Measurements from ENCODE around the gene SDR9C7. TPM values are rescaled to one million over a fixed set of nuclear protein-coding genes. Genes with fewer than 3 reads are reported as not detected.

SDR9C7 gene
- total and polyA plus RNA-seq, 2 of the 8 experiments (the other 6 are each of a cell fraction or from before 2014, with no cell fraction given), result 0.11 TPM; not detected in 1

DNA sequence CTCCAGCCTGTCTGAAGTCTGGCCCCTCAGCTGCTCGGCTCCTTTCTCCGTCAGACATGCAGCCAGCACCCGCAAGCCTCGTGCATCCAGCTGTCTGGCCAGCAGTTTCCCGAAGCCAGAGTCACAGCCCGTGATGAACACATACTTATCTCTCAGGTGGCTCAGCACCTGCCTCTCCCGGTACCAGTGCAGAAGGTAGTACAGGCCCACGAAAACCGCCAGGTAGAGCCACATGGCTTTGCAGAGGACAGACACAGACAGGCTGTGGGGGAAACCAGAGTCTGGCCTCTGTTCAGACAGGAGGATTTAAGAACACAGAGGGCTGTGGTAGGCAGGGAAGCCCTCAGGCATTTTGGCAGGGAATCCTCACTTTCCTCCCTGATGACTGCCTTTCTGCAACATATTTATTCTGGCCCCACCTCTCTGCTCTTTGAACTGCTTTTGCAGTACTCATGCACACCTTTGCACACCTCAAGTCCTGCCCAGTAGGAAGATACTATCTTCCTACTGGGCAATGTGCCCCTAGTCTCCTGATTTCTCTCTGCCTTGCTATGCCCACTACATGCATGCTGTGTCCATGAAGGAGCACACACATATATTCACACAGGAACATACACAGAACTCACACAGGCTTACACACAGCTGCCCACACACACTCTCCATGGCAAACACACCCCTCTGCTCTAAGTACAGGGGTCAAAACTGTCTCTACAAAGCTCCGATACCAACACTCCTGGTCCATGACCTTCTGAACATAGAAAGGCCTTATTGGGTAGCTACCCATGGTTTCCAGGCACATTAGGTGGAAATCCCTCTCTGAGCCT lies 23.2 kb upstream of the SDR9C7 start, which contains the start of gene RDH16:
RDH16 (minus strand) TSS at position 380 of the 824 bp plus-strand sequence; CDS start at position 234, 146 bp downstream.
- ChIA-PET CTCF (ENCODE audit: partially characterized antibody) (interaction anchor here (0.9 to 1.2 kb wide), 2 partner anchors 9 to 196 kb away, joined by 3 to 4 read pairs; no protein-coding TSS in a partner anchor), POLR2A (ENCODE audit: partially characterized antibody) (no interaction called here)
- Histone ChIP-seq H3K4ac (replicated peaks; ENCODE audit: insufficient read length, low read depth, low read length) (no peak within 1 kb of the TSS), H3K79me1 (ENCODE audit: low read depth, low read length) (no peaks in the 10 kb centered on the region), H3K36me3 (ENCODE audit: control insufficient read depth in 2 of 4, insufficient read depth in 4 of 4, low read length in 3 of 4) (no peaks in the 10 kb centered on the region), H2AFZ (ENCODE audit: low read length) (no peak within 1 kb of the TSS), H4K20me1 (replicated peaks in 1 of 2; ENCODE audit: control insufficient read depth in 1 of 2, insufficient read depth in 2 of 2, low read length in 2 of 2) (no peaks in the 10 kb centered on the region), H4K8ac (ENCODE audit: extremely low read depth, insufficient read depth, low read length) (no peak within 1 kb of the TSS), H3K23ac (ENCODE audit: insufficient read length) (no peak within 1 kb of the TSS), H3K18ac (ENCODE audit: extremely low read depth, low read length) (no peak within 1 kb of the TSS), H3K23me2 (ENCODE audit: low read depth, low read length) (no peaks in the 10 kb centered on the region), H4K5ac (ENCODE audit: insufficient read length, low read depth, low read length) (no peak within 1 kb of the TSS), H3K4me1 (replicated peaks in 1 of 4; ENCODE audit: control insufficient read depth in 3 of 4, insufficient read depth in 4 of 4, low read length in 3 of 4) (no peaks in the 10 kb centered on the region), H3K9ac (replicated peaks in 1 of 4; ENCODE audit: extremely low read depth in 1 of 4, low read depth in 3 of 4, low read length in 3 of 4) (no peak within 1 kb of the TSS), H2BK12ac (ENCODE audit: low read depth, low read length) (no peak within 1 kb of the TSS), H3K4me3 (ENCODE audit: extremely low read depth in 1 of 4, insufficient read depth in 2 of 4, low read depth in 3 of 4, low read length in 4 of 4) (no peak within 1 kb of the TSS), H2BK15ac (ENCODE audit: low read length) (no peak within 1 kb of the TSS), H2BK5ac (ENCODE audit: low read depth, low read length) (no peak within 1 kb of the TSS), H3K27ac (ENCODE audit: low read depth, low read length) (no peak within 1 kb of the TSS), H2BK20ac (ENCODE audit: low read length) (no peak within 1 kb of the TSS), H2AK5ac (ENCODE audit: low read depth, low read length) (no peak within 1 kb of the TSS), H3K27me3 (replicated peaks in 1 of 4; ENCODE audit: control insufficient read depth in 3 of 4, extremely low read depth in 1 of 4, insufficient read depth in 3 of 4, low read length in 3 of 4) (no peaks in the 10 kb centered on the region), H4K91ac (replicated peaks; ENCODE audit: insufficient read length, low read length) (no peak within 1 kb of the TSS), H3K9me3 (ENCODE audit: insufficient read depth in 2 of 2, low read depth in 1 of 2, low read length in 1 of 2) (peaks cover 19 to 20% of the 10 kb centered on the region in 2 experiments), H3K14ac (ENCODE audit: insufficient read length) (no peak within 1 kb of the TSS), H3K79me2 (ENCODE audit: control insufficient read depth in 1 of 2, insufficient read depth in 2 of 2, low read length in 2 of 2) (no peaks in the 10 kb centered on the region), H2BK120ac (replicated peaks; ENCODE audit: low read depth, low read length) (no peak within 1 kb of the TSS), H3K4me2 (ENCODE audit: insufficient read depth in 1 of 2, low read depth in 2 of 2, low read length in 2 of 2) (no peak within 1 kb of the TSS), H3K56ac (replicated peaks; ENCODE audit: insufficient read length, low read depth, low read length) (no peak within 1 kb of the TSS)
- no peak for FAIRE-seq
- WGBS, 2 experiments (ENCODE audit: extremely low coverage in 1 of 2, insufficient coverage in 1 of 2, insufficient read length in 1 of 2, insufficient replicate concordance in 2 of 2, low coverage in 1 of 2, low lambda C conversion rate in 2 of 2, missing lambda C conversion rate in 1 of 2), result 86% methylated on average over 10 of the region's 10 CpGs; no CpG with 5 or more reads in 1 of the 2 experiments
- peak in 1 of 2 experiments; percentile 19 for DNase-seq (ENCODE audit: low read depth in 1 of 2, low spot score in 2 of 2)
- TF ChIP-seq SP2 (IDR thresholded peaks at IDR 0.05; ENCODE audit: low read length), result no peak
- no peak for TF ChIP-seq RAD21 (IDR thresholded peaks at IDR 0.05 in 1 of 2, conservative IDR thresholded peaks at IDR 0.05 in 1 of 2; ENCODE audit: low read depth in 2 of 2, low read length in 2 of 2)

All from H1 (cell line).